ENCODE measurements around the gene ANKRD49. TPM values are rescaled to one million over a fixed set of nuclear protein-coding genes. Genes with fewer than 3 reads are reported as not detected.

The ANKRD49 gene
- total RNA-seq (2022; extraction: Qiagen RNA extraction; ENCODE audit: low read depth): 5.5 to 8.1 TPM (median 6.5 TPM) in 5 replicates

GRCh38 chr11:94493281-94494125 is at the start of gene ANKRD49, which contains the start of gene MRE11:
Gene ANKRD49 (plus strand): TSS chr11:94493984. CDS start chr11:94496694, 2,710 bp downstream.
Gene MRE11 (minus strand): TSS chr11:94493844. CDS start chr11:94492801, 1,043 bp downstream.

GRCh38 chr11:94511932-94512781 is 18.4 kb downstream of the ANKRD49 start, which contains the start of gene C11orf97:
Gene C11orf97 (plus strand): TSS chr11:94512461. CDS start chr11:94512529, 68 bp downstream.

GRCh38 chr11:94543695-94544645 is 50.2 kb downstream of the ANKRD49 start, which contains the start of gene FUT4:
Gene FUT4 (plus strand): TSS chr11:94543921. CDS start chr11:94544134, 213 bp downstream.

Other genes starting within 250 kb of the ANKRD49 start
- gene IZUMO1R, start 189.4 kb upstream of the ANKRD49 start, total RNA-seq (2022; extraction: Qiagen RNA extraction; ENCODE audit: low read depth): not detected in 5 replicates
- 0.06 to 0.09 TPM (median 0.07 TPM) in 4 of 5 replicates, not detected in the other for gene GPR83, start 92.6 kb upstream of the ANKRD49 start, total RNA-seq (2022; extraction: Qiagen RNA extraction; ENCODE audit: low read depth)
- 12.1 to 20.6 TPM (median 17.2 TPM) in 5 replicates for gene MRE11, start 140 bp upstream of the ANKRD49 start, total RNA-seq (2022; extraction: Qiagen RNA extraction; ENCODE audit: low read depth)
- not detected in 5 replicates for gene C11orf97, start 18.5 kb downstream of the ANKRD49 start, total RNA-seq (2022; extraction: Qiagen RNA extraction; ENCODE audit: low read depth)
- 2.0 to 3.2 TPM (median 2.7 TPM) in 5 replicates for gene FUT4, start 49.9 kb downstream of the ANKRD49 start, total RNA-seq (2022; extraction: Qiagen RNA extraction; ENCODE audit: low read depth)
- gene PIWIL4, start 73.4 kb downstream of the ANKRD49 start, total RNA-seq (2022; extraction: Qiagen RNA extraction; ENCODE audit: low read depth): 0.17 to 0.78 TPM (median 0.30 TPM) in 5 replicates

All from A549 treated with ZK216348 at 1 μM for 4 hours (cell line).